K562 (cell line): Measurements from ENCODE around the gene CACNA2D4. TPM values are rescaled to one million over a fixed set of nuclear protein-coding genes. Genes with fewer than 3 reads are reported as not detected.

Experiments used
- CBFA2T2 ChIP-seq: fragments of 450-650 bp; conservative IDR thresholded peaks from 2 replicates; pipeline ENCODE4 v1.6.1; 2017; ENCODE audit warnings: mild to moderate bottlenecking
- CC2D1A ChIP-seq: fragments of 450-650 bp; IDR thresholded peaks from 2 replicates; pipeline ENCODE4 v1.6.1; 2017; ENCODE audit warnings: mild to moderate bottlenecking
- CSDE1 ChIP-seq, 2 experiments: fragments of 450-650 bp; IDR thresholded peaks; 2 replicates each; pipeline ENCODE4 v1.6.1; 2016; ENCODE audit warnings: mild to moderate bottlenecking in 1 of 2
- GTF2A2 ChIP-seq: IDR thresholded peaks from 2 replicates; pipeline ENCODE4 v1.6.1; 2016; ENCODE audit warnings: mild to moderate bottlenecking, missing genetic modification characterization, missing compliant biosample characterization
- HNRNPLL ChIP-seq: fragments of 200-400 bp; formaldehyde crosslinking; IDR thresholded peaks from 2 replicates; pipeline ENCODE4 v1.6.1; 2017; ENCODE audit warnings: low read length, low read depth, mild to moderate bottlenecking; ENCODE audit not compliant: poor library complexity, severe bottlenecking
- JUN ChIP-seq, 2 experiments: sonication (generic) in 1 of 2; formaldehyde crosslinking in 1 of 2; IDR thresholded peaks; 2 replicates each; pipeline versions ENCODE4 v1.6.1 to v1.8.0; 2012 to 2022; ENCODE audit warnings: borderline replicate concordance in 2 of 2, mild to moderate bottlenecking in 2 of 2, improper control_type of control experiment in 1 of 2, low read depth in 1 of 2, low read length in 1 of 2, missing genetic modification reagents in 1 of 2
- KLF13 ChIP-seq: fragments of 450-650 bp; IDR thresholded peaks from 2 replicates; pipeline ENCODE4 v1.6.1; 2016; ENCODE audit warnings: missing genetic modification characterization, low read depth, mild to moderate bottlenecking, missing compliant biosample characterization, moderate library complexity, borderline replicate concordance
- NR2C2 ChIP-seq, 2 experiments: fragments of 200-800 bp in 1 of 2; sonication (Bioruptor generic) in 1 of 2; sonication (generic) in 1 of 2; formaldehyde crosslinking in 1 of 2; IDR thresholded peaks; 2 replicates each; pipeline versions ENCODE4 v1.6.1 to v1.8.0; 2016 to 2022; ENCODE audit warnings: mild to moderate bottlenecking in 1 of 2, missing compliant biosample characterization in 1 of 2, missing genetic modification characterization in 1 of 2, missing genetic modification reagents in 1 of 2
- PML ChIP-seq: IDR thresholded peaks from 2 replicates; pipeline ENCODE4 v1.6.1; 2012; ENCODE audit warnings: low read length, inconsistent platforms
- RCOR1 ChIP-seq, 2 experiments: IDR thresholded peaks; 2 replicates each; pipeline ENCODE4 v1.6.1; 2012; ENCODE audit warnings: low read depth in 2 of 2, low read length in 2 of 2, borderline replicate concordance in 1 of 2, improper control_type of control experiment in 1 of 2
- SPI1 ChIP-seq: IDR thresholded peaks from 2 replicates; pipeline ENCODE4 v1.6.1; 2011; ENCODE audit warnings: low read depth, low read length, control low read depth, borderline replicate concordance
- TAF1 ChIP-seq: IDR thresholded peaks from 2 replicates; pipeline ENCODE4 v1.6.1; 2011; ENCODE audit warnings: mild to moderate bottlenecking, low read length, moderate library complexity; ENCODE audit not compliant: insufficient read depth, control insufficient read depth, severe bottlenecking; ENCODE audit errors: extremely low read depth
- TEAD4 ChIP-seq, 2 experiments: sonication (generic) in 1 of 2; formaldehyde crosslinking in 1 of 2; IDR thresholded peaks; 2 replicates each; pipeline versions ENCODE4 v1.6.1 to v1.8.0; 2012 to 2022; ENCODE audit warnings: borderline replicate concordance in 1 of 2, inconsistent platforms in 1 of 2, low read length in 1 of 2, mild to moderate bottlenecking in 1 of 2, missing genetic modification reagents in 1 of 2
- XRCC4 ChIP-seq: IDR thresholded peaks from one replicate; pipeline ENCODE4 v1.6.1; 2011; ENCODE audit not compliant: insufficient read depth, insufficient read length; ENCODE audit errors: extremely low read depth
- ZNF644 ChIP-seq: fragments of 200-800 bp; sonication (Bioruptor generic); IDR thresholded peaks from 2 replicates; pipeline ENCODE4 v1.6.1; 2016; ENCODE audit warnings: low read depth, missing genetic modification characterization, missing compliant biosample characterization
- ZNF785 ChIP-seq: fragments of 250-450 bp; sonication (Bioruptor Pico); IDR thresholded peaks from 2 replicates; pipeline ENCODE4 v1.4.0; 2020; ENCODE audit warnings: mild to moderate bottlenecking
- polyA plus RNA-seq, 8 experiments: library from polyadenylated mRNA; depleted of rRNA in 4 of 8; stranded (reverse) in 5 of 8; unstranded in 3 of 8; fragments of >200 nt; fragmentation: Nextera tagmentation in 2 of 8; fragmentation: Illumina TruSeq in 1 of 8; extraction: Ambion mirVana in 2 of 8; extraction: Trizol in 1 of 8; gene quantifications; 2 replicates each; pipeline versions ENCODE4 v1.2.1 to v1.2.3, GENCODE V29; 2011 to 2014; ENCODE audit warnings: inconsistent platforms in 1 of 8, missing spikeins in 1 of 8
- total RNA-seq, 7 experiments: library from RNA; depleted of rRNA in 6 of 7; stranded (reverse); fragments of >200 nt in 6 of 7; fragmentation: Illumina TruSeq in 2 of 7; extraction: Trizol in 2 of 7; gene quantifications; 2 replicates each; pipeline versions ENCODE4 v1.2.1 to v1.2.3, GENCODE V29; 2011 to 2021; ENCODE audit warnings: low replicate concordance in 1 of 7
- TF ChIP-seq, protein P1 (sequence below): fragments of 250-450 bp; sonication (Bioruptor Pico); IDR thresholded peaks from 2 replicates; pipeline ENCODE4 v1.5.0; 2021; ENCODE audit warnings: mild to moderate bottlenecking, borderline replicate concordance

CACNA2D4 gene
- total and polyA plus RNA-seq, 9 of the 15 experiments (the other 6 are each of a cell fraction or from before 2014, with no cell fraction given): 0.04 to 0.69 (median 0.40) TPM; not detected in 3

DNA sequence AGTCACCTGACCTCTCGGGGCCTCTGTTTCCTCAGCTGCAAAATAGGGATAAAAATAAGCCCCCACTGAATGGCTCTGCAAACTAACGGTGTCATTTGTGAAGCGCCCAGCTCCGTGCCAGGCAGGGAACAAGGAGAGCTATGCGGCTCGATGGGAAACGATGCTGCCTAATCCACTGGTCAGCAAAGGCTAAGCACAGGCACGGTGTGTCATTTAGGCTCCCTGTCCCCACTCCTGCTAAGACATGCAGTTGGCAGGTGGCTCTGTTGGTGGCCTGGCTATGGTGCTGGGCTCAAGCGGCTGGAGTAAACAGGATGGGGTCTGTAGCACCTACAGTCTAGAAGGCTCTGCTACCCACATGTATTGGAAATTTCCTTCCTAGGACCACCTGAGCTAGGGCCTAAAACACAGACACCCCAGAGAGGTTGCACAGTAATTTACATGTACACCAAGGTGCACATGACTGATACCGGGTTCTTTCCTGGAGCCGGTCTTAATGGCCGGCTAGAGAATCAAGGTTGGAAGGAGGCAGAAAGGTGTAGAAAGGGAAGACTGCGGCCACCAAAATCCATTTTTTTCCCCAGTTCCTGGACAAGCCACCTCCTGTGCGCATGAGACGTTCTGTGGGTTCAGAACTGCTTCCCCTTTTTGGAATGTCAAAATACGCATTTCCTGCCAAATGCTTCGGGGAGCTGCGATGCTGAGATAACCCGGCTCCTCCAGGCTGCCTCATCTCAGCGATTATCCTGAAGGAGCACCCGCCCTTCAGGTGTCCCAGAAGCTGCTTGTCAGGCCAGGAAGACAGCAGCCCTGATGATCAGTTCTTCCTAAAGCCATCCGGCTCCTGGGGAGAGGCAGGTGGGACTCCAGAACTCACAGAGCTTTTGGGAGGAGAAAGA, 1.0 kb downstream of the CACNA2D4 start (continued):
- TF ChIP-seq TAF1 (no peak), GTF2A2 (tag) (no peak), CBFA2T2 (peak; percentile 69), KLF13 (tag) (no peak), SPI1 (peak; percentile 40; the same call in 1 of the 2 replicates), NR2C2 (CRISPR knock-in tag; IDR thresholded peaks at IDR 0.05) (no peak), NR2C2 (tag; IDR thresholded peaks at IDR 0.05) (peak; percentile 48; the same call in 1 of the 2 replicates), ZNF644 (tag) (peak; percentile 72; the same call in 1 of the 2 replicates), JUN (IDR thresholded peaks at IDR 0.05; ENCODE audit: borderline replicate concordance, low read depth, low read length) (no peak), JUN (CRISPR knock-in tag; IDR thresholded peaks at IDR 0.05; ENCODE audit: borderline replicate concordance) (no peak), PML (no peak), XRCC4 (no peak), CC2D1A (no peak), HNRNPLL (no peak), ZNF785 (CRISPR knock-in tag) (no peak), TEAD4 (IDR thresholded peaks at IDR 0.05; ENCODE audit: low read length) (peak; percentile 75; the same call in 1 of the 2 replicates), TEAD4 (CRISPR knock-in tag; IDR thresholded peaks at IDR 0.05; ENCODE audit: borderline replicate concordance) (no peak), RCOR1 (IDR thresholded peaks at IDR 0.05; ENCODE audit: borderline replicate concordance in 1 of 2, low read depth in 2 of 2, low read length in 2 of 2) (peak in 1 of 2 experiments; percentile 67; a peak in 2 of 4 replicates), CSDE1 (IDR thresholded peaks at IDR 0.05) (no peak)
- TF ChIP-seq, protein P1, sequence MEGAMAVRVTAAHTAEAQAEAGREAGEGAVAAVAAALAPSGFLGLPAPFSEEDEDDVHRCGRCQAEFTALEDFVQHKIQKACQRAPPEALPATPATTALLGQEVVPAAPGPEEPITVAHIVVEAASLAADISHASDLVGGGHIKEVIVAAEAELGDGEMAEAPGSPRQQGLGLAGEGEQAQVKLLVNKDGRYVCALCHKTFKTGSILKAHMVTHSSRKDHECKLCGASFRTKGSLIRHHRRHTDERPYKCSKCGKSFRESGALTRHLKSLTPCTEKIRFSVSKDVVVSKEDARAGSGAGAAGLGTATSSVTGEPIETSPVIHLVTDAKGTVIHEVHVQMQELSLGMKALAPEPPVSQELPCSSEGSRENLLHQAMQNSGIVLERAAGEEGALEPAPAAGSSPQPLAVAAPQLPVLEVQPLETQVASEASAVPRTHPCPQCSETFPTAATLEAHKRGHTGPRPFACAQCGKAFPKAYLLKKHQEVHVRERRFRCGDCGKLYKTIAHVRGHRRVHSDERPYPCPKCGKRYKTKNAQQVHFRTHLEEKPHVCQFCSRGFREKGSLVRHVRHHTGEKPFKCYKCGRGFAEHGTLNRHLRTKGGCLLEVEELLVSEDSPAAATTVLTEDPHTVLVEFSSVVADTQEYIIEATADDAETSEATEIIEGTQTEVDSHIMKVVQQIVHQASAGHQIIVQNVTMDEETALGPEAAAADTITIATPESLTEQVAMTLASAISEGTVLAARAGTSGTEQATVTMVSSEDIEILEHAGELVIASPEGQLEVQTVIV (CRISPR knock-in tag): no peak
